HG02763 (cell line): ENCODE results near the gene OR2H1.

Experiments
- ATAC-seq: cut with Tn5 transposase; IDR thresholded peaks from one replicate; pipeline ENCODE4 v1.9.1; 2021; ENCODE audit warnings: mild to moderate bottlenecking, moderate library complexity; ENCODE audit not compliant: unreplicated experiment

OR2H1 gene

GRCh38 chr6:29483186-29483585 is 26.2 kb downstream of the OR2H1 start:
- no peak for ATAC-seq

- ATAC-seq, result no peak
Observed at GRCh38 chr6:29483735-29484134, 26.8 kb downstream of the OR2H1 start.

GRCh38 chr6:29486577-29486976 is 29.6 kb downstream of the OR2H1 start:
- ATAC-seq, result no peak

GRCh38 chr6:29487131-29487530 is 30.2 kb downstream of the OR2H1 start:
- no peak for ATAC-seq

- ATAC-seq, result no peak
Observed at GRCh38 chr6:29487660-29488059, 30.7 kb downstream of the OR2H1 start, which contains the start of gene MAS1L. MAS1L (minus strand) TSS chr6:29487956; CDS start chr6:29487902, 54 bp downstream.

- no peak for ATAC-seq
Observed at GRCh38 chr6:29488874-29489273, 31.9 kb downstream of the OR2H1 start.

- no peak for ATAC-seq
Observed at GRCh38 chr6:29489286-29489685, 32.3 kb downstream of the OR2H1 start.

GRCh38 chr6:29490055-29490454 is 33.1 kb downstream of the OR2H1 start:
- ATAC-seq, result no peak

- no peak for ATAC-seq
Observed at GRCh38 chr6:29490552-29490951, 33.6 kb downstream of the OR2H1 start.

- no peak for ATAC-seq
Observed at GRCh38 chr6:29491574-29491973, 34.6 kb downstream of the OR2H1 start.

- ATAC-seq, result no peak
Observed at GRCh38 chr6:29493261-29493660, 36.3 kb downstream of the OR2H1 start.

GRCh38 chr6:29494131-29494530 is 37.2 kb downstream of the OR2H1 start:
- no peak for ATAC-seq

- no peak for ATAC-seq
Observed at GRCh38 chr6:29495571-29495970, 38.6 kb downstream of the OR2H1 start.

GRCh38 chr6:29496961-29497360 is 40.0 kb downstream of the OR2H1 start:
- ATAC-seq, result no peak

- ATAC-seq, result no peak
Observed at GRCh38 chr6:29499704-29500103, 42.7 kb downstream of the OR2H1 start.

GRCh38 chr6:29500594-29500993 is 43.6 kb downstream of the OR2H1 start:
- ATAC-seq, result no peak

- no peak for ATAC-seq
Observed at GRCh38 chr6:29501106-29501505, 44.2 kb downstream of the OR2H1 start.

GRCh38 chr6:29502181-29502580 is 45.2 kb downstream of the OR2H1 start:
- ATAC-seq, result no peak

- ATAC-seq, result no peak
Observed at GRCh38 chr6:29502597-29502996, 45.6 kb downstream of the OR2H1 start.

GRCh38 chr6:29504961-29505360 is 48.0 kb downstream of the OR2H1 start:
- ATAC-seq, result no peak

- ATAC-seq, result no peak
Observed at GRCh38 chr6:29505808-29506207, 48.9 kb downstream of the OR2H1 start.

GRCh38 chr6:29506446-29507067 is 49.6 kb downstream of the OR2H1 start:
- ATAC-seq, result no peak

GRCh38 chr6:29507319-29507718 is 50.4 kb downstream of the OR2H1 start:
- no peak for ATAC-seq
